NCI-H146 (cell line): ENCODE measurements around the gene HTR2A.
A peak's percentile ranks its signal among the peaks of the same experiment; 100 is the strongest.

Experiments used
- DNase-seq: peaks from one replicate; lab custom pipeline; 2025; lab: John Stamatoyannopoulos, UW

HTR2A gene

GRCh38 chr13:46868091-46868490 is 28.8 kb downstream of the HTR2A start:
- no peak for DNase-seq

- peak; percentile 1 for DNase-seq
Measured at GRCh38 chr13:46866150-46866549, 30.7 kb downstream of the HTR2A start.

DNA sequence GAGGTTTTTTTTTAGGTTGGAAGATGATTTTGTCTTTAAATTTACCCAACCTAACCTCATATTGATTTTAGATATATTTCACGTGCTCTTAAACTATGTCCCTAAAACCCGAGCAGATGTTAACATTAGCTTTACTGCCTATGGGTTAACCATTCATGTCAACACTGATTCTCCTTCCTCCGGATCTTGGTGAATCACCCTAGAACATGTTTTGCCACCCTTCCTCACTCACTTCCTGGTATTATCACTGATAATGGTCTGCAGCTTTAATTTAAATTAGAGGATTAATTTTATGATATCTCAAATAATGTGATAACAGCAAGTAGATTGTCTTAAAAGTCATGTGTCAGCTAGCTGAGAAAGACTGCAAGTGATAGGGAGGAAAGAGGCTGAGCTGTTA is 31.9 kb downstream of the HTR2A start:
- no peak for DNase-seq

- DNase-seq, result no peak
Measured at GRCh38 chr13:46861959-46862358, 34.9 kb downstream of the HTR2A start.

GRCh38 chr13:46860722-46861121 is 36.1 kb downstream of the HTR2A start:
- DNase-seq, result no peak

GRCh38 chr13:46858776-46859175 is 38.1 kb downstream of the HTR2A start:
- no peak for DNase-seq

DNA sequence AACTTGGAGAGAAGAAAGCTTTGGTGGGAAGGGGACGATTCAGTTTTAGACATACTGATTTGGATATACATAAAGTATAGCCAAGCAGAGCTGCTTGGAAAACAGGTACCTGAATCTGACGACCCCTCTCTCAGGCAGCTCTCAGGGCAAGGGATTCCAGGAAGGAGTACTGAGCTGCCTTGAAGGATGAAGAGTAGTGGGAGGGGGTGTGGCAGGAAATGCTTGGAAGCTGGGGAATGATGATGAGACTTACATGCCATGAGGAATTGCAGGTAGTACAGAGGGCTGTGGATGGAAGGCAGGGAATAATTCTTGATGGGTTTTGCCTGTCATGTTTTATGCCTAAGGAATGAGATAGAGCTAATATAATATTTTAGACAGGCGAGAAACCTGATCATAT is 38.7 kb downstream of the HTR2A start:
- no peak for DNase-seq

DNA sequence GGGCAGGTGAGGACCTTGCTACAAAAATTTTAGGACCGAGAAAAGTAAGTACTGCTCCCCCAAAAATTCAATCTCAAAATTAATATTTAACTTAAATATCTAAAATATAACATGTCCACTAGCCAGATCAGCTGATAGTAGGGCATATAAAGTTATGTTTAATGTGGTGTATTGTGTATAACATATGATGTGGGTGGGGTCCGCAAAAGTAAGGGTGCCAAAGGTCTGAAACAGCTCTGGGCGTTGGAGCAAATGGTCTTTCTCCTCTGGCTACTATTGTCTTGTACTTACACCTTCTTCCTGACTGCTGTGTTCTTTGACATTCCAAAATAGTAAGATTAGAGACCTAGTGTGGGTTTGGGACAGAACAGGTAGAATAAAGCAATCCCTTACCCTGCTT is 41.2 kb downstream of the HTR2A start:
- DNase-seq, result no peak

GRCh38 chr13:46855166-46855565 is 41.7 kb downstream of the HTR2A start:
- no peak for DNase-seq

DNA sequence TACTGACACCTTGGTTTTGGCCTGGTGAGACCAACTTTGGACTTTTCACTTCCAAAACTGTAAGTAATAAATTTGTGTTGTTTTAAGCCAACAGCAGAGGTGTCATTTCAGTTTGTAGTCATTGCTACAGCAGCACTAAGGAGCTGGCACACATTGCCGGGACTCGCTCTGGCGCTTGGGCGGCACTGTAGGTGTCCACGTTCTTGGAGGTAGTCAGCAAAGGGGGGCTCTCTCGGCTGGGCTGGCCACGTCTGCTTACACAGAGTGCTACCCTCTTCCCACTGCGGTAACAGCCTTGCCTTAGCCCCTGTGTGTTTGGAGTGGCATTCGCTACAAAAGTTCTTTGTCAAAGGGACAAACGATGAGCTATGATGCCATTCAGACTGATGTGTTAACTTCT is 44.7 kb downstream of the HTR2A start:
- DNase-seq, result no peak

DNA sequence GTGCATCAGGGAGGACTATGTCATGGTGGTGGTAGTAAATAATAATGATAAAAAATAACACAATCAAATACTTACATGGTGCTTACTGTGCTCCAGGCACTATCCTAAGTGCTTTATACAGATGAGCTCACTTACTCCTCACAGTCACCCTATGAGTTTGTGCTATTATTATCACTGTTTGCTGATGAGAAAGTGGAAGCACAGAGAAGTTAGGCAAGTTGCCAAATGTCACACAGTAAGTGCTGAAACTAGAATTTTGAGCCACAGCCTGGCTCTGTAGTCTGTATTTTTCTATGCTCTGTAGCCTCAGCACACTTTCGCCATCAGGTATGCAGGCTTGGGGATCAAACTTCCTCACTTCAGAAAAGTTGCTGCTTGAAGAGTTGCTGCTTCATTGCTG is 46.6 kb downstream of the HTR2A start:
- DNase-seq, result no peak

DNA sequence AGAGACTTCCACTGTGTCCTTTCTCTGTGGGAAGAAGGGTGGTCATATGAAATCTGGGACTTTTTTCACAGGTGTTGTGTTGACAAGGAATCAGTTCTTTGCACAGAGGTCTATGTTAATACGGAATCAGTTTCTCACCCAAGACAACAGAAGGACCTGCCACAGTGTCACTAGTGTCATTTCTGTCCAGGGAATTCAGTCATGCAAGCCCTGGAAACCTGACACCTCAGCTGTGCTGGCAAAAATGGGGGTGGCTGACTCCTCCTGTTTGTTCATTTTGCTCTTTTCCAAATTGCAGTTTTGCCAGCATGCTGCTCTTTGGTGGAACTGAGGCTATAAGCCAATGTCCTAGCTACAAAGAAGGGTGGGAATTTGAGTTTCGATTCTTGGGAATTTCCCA is 50.1 kb downstream of the HTR2A start:
- DNase-seq, result no peak

DNA sequence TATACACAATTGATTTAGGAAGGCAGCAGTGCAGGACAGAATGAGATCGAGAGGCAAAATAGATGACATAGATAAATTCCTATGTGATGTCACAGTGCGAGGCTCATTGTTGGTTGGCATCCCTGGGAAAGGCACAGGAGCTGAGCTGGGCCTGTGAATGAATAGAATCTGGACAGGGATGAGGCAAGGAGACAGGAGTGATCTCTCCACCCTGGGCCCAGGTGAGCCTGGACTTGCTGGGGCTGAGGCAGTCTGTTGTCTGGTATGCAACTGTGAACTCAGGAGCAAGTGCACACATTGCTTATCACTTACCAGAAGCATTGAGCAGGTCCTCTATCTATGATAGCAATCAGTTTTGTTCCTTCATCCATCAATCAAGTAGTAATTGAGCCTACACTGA is 51.7 kb downstream of the HTR2A start:
- DNase-seq, result no peak

GRCh38 chr13:46844431-46844830 is 52.4 kb downstream of the HTR2A start:
- DNase-seq, result no peak

- no peak for DNase-seq
Measured at GRCh38 chr13:46839399-46839798, 57.5 kb downstream of the HTR2A start.

DNA sequence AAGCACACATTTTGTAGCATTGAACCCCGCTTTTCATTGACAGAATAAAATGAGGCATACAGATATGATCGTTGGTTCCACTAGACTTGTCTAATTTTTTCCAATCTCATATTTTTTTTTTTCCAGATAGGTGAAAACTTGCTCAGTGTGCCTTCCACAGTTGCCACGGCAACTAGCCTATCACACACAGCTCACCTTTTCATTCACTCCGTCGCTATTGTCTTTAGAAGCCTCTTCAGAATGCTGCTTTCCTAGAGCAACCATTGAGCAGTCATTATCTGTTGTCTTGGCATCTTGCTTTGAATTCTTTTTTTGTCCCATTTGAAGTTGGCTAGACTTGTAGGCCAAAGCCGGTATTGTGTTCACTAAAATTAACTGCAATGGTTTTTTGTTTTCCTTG is 62.2 kb downstream of the HTR2A start:
- DNase-seq, result peak; percentile 1

- peak; percentile 21 for DNase-seq
Measured at GRCh38 chr13:46831588-46832194, 65.2 kb downstream of the HTR2A start.

DNA sequence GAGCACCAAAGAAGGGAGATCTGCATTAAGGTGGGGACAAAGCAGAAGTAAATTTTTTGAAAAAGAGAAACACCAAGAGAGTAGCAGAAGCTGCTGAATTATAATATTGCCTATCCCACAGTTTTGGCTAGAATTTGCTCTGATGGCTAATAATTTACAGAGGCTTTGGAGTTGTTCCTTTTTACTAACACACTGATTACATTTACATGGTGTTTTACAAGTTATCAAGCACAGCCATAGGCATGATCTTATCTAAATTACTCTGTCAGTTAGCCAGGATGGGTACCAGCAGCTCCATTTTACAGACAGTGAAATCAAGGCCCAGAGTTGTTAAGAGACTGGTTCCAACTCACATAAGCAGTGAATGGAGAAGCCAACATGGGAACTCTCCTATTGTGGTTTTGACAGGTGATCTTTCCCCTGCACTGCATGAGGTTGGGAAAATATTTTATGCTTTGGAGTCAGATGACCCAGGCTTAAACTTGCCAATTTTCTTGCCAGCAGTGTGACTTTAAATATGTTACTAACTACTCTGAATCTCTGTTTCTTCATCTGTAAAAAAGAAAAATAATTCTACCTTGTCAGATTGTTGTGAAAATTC is 66.3 kb downstream of the HTR2A start:
- DNase-seq, result no peak

GRCh38 chr13:46822551-46822950 is 74.3 kb downstream of the HTR2A start:
- DNase-seq, result no peak

DNA sequence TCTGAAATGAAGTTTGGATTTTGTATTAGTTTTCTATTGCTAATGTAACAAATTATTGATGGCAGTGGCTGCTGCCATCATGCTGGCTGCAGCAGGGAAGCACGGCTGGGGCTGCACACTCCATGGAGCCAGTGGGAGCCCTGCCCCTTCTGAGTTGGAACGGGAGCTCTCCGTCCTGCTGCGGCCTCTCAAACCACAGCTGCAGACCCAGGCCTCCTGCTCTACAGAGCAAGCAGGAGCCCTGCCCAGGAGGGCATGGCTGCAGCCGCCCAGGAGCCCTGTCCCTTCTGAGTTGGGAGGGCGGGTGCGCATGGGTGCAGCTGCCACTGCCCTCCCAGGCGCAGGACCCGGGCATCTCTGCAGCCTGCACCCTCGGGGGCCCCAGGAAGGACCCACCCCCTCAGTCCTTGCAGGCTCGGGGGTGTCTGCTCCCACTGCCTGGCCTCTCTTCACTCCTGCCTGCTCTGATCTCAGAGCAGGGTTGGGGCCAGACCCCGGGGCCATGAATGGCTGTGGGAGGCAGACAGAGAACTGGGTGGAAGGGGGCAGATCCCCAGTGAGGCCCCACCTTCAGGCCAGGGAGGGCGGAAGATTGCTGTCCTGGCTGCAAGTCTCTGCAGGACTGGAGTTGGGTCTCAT is 78.9 kb downstream of the HTR2A start:
- DNase-seq, result no peak

DNA sequence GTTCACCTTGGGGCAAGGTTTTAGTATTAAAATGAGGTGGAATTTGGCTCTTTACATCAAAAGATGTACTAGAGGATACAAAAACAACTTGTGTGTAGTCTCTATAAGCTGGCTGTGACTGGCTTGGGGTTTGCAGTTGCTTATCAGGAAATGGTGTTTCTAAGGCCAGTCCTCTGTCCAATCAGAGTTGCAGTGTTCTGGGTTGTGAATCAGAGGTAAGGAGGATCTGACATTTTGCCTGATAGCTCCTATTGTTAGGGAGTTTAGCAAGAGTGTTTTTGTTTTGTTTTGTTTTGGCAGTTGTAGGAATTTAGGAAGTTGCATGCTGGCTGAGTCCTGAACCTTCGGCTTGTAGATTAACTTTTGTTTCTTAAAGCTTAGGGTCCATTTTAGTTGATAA is 79.8 kb downstream of the HTR2A start:
- no peak for DNase-seq

DNA sequence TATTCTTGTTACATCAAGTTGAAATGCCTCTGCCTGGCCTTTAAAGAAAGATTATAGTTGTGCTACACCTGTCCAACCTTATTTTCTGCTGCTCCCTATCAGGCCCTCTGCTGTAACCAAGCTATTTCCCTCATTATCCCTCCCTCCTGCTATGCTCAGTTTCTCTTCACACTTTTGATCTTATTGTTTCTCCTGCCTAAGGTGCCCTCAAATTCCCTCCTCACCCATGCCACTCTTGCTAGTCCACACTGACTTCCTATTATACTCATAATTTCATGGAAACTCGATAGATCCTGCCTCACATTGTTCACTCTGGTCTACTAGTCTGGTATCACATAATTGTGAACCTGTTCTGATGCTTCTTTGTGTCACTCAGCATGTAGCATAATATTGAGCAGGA is 80.5 kb downstream of the HTR2A start:
- DNase-seq, result no peak

DNA sequence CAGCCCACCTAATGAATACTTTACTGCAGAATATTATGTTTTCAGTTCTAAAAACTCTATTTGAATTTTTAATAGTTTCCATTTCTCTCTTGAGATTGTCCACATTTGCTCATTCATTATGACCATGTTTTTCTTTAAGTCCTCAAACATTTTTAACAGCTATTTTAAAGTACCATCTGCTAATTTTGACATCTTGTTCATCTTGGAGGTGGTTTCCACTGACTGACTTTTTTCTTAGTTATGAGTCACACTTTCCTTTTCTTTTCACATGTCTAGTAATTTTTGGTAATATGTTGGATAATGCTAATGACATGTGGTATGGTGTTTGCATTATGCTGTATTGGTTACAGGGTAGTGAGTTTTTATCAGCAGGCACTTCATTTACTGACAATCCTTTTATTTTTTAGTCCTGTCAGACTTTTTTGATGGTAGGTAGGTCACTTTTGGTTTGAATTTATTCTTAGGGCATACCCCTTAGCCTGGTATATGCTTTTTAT is 84.5 kb downstream of the HTR2A start:
- no peak for DNase-seq

- no peak for DNase-seq
Measured at GRCh38 chr13:46810440-46810839, 86.4 kb downstream of the HTR2A start.
